IPS-NIHi7 (cell line): ENCODE results near the gene PIEZO1.
A peak's percentile ranks its signal among the peaks of the same experiment; 100 is the strongest.

Experiments used
- DNase-seq: peaks from one replicate; pipeline ENCODE4 v3.0.0; 2012; ENCODE audit warnings: mixed read lengths; ENCODE audit errors: extremely low spot score

Gene PIEZO1

GRCh38 chr16:88817785-88818574, 33.0 kb upstream of the PIEZO1 start:
- DNase-seq, result no peak

GRCh38 chr16:88816736-88817535, 31.9 kb upstream of the PIEZO1 start:
- DNase-seq, result no peak

- DNase-seq, result peak; percentile 68
Measured at GRCh38 chr16:88815901-88816589, 31.0 kb upstream of the PIEZO1 start.

GRCh38 chr16:88815227-88815626, 30.2 kb upstream of the PIEZO1 start:
- no peak for DNase-seq

GRCh38 chr16:88814144-88814502, 29.1 kb upstream of the PIEZO1 start:
- no peak for DNase-seq

GRCh38 chr16:88813269-88814143, 28.5 kb upstream of the PIEZO1 start:
- DNase-seq, result no peak

- no peak for DNase-seq
Measured at GRCh38 chr16:88812513-88813268, 27.7 kb upstream of the PIEZO1 start.

GRCh38 chr16:88811769-88812512, 26.9 kb upstream of the PIEZO1 start, which contains the start of gene APRT:
Gene APRT, minus strand, starts transcription at chr16:88811928. Its CDS starts 29 bp downstream, at chr16:88811899.
- DNase-seq, result peak; percentile 93

- no peak for DNase-seq
Measured at GRCh38 chr16:88810912-88811768, 26.1 kb upstream of the PIEZO1 start.

- DNase-seq, result no peak
Measured at GRCh38 chr16:88810166-88810911, 25.3 kb upstream of the PIEZO1 start.

- DNase-seq, result no peak
Measured at GRCh38 chr16:88809676-88810165, 24.7 kb upstream of the PIEZO1 start.

- no peak for DNase-seq
Measured at GRCh38 chr16:88809068-88809675, 24.2 kb upstream of the PIEZO1 start.

GRCh38 chr16:88807626-88808453, 22.8 kb upstream of the PIEZO1 start:
- no peak for DNase-seq

GRCh38 chr16:88807142-88807625, 22.2 kb upstream of the PIEZO1 start:
- DNase-seq, result no peak

- DNase-seq, result no peak
Measured at GRCh38 chr16:88806491-88807111, 21.6 kb upstream of the PIEZO1 start.

GRCh38 chr16:88805887-88806393, 20.9 kb upstream of the PIEZO1 start:
- DNase-seq, result no peak
